ENCODE data around the gene RAPSN.

Gene RAPSN

GRCh38 chr11:47406896-47407745 is 41.8 kb downstream of the RAPSN start:
- DNase-seq: no peak

GRCh38 chr11:47403571-47403970 is 45.4 kb downstream of the RAPSN start:
- no peak for DNase-seq

- no peak for DNase-seq
Observed at GRCh38 chr11:47403135-47403534, 45.8 kb downstream of the RAPSN start.

- no peak for DNase-seq
Observed at GRCh38 chr11:47400768-47401279, 48.1 kb downstream of the RAPSN start.

GRCh38 chr11:47399860-47400767 is 48.8 kb downstream of the RAPSN start:
- DNase-seq: no peak

GRCh38 chr11:47398551-47398950 is 50.4 kb downstream of the RAPSN start:
- DNase-seq: no peak

- no peak for DNase-seq
Observed at GRCh38 chr11:47398011-47398410, 50.9 kb downstream of the RAPSN start.

GRCh38 chr11:47396049-47396320 is 53.0 kb downstream of the RAPSN start:
- DNase-seq: no peak

GRCh38 chr11:47395223-47396048 is 53.5 kb downstream of the RAPSN start:
- DNase-seq: no peak

- no peak for DNase-seq
Observed at GRCh38 chr11:47394322-47395222, 54.4 kb downstream of the RAPSN start.

GRCh38 chr11:47394050-47394321 is 55.0 kb downstream of the RAPSN start:
- no peak for DNase-seq

GRCh38 chr11:47393163-47394049 is 55.5 kb downstream of the RAPSN start:
- peak; percentile 43 for DNase-seq

- DNase-seq: no peak
Observed at GRCh38 chr11:47392546-47393162, 56.3 kb downstream of the RAPSN start.

GRCh38 chr11:47391711-47392432 is 57.1 kb downstream of the RAPSN start:
- DNase-seq: no peak

- no peak for DNase-seq
Observed at GRCh38 chr11:47391077-47391583, 57.8 kb downstream of the RAPSN start.

- no peak for DNase-seq
Observed at GRCh38 chr11:47390422-47390760, 58.5 kb downstream of the RAPSN start.

- DNase-seq: no peak
Observed at GRCh38 chr11:47389577-47390421, 59.1 kb downstream of the RAPSN start.
